NCI-H748 treated with DMSO at 0.1 percent for 48 hours (cell line): ENCODE results near the gene ZNF367.
A peak's percentile ranks its signal among the peaks of the same experiment; 100 is the strongest.
"Not testable (repeated sequence)": the region's sequence is repeated elsewhere in the genome, so short reads cannot be mapped to it uniquely, and the experiment has no call there.

ENCODE experiments used
- DNase-seq: peaks from one replicate; lab custom pipeline; 2025; lab: John Stamatoyannopoulos, UW

The ZNF367 gene

GRCh38 chr9:96360976-96361375, 57.2 kb downstream of the ZNF367 start:
- DNase-seq = no peak

DNA sequence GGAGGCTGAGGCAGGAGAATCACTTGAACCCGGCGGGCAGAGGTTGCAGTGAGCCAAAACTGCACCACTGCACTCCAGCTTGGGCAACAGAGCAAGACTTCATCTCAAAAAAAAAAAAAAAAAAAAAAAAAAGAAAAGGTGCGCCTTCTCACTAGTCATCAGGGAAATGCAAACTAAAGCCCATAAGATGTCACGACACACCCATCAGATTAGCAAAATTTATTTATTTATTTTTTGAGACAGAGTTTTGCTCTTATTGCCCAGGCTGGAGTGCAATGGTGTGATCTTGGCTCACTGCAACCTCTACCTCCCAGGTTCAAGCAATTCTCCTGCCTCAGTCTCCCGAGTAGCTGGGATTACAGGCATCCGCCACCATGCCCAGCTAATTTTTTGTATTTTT, 57.6 kb downstream of the ZNF367 start:
- not testable (repeated sequence) for DNase-seq

- DNase-seq = no peak
Measured at GRCh38 chr9:96350866-96351265, 67.3 kb downstream of the ZNF367 start.

DNA sequence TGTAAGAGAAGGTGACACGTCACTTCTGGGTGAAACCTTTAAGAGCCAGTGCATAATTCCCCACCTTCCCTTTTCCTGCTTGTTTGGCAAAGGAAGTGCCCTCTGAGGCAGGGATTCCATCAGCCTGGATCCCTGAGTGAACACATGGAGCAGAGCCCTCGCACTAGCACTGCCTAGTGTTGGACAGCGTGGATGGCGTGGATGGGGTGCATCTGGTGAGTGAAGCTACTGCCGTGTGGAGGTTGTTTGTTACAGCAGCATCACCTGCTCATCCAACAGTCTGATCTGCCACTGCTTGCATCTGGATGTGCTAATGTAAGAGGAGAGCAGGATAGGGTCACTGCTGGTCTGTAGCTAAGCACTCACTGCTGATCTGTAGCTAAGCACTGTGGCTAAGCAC, 69.9 kb downstream of the ZNF367 start:
- no peak for DNase-seq

DNA sequence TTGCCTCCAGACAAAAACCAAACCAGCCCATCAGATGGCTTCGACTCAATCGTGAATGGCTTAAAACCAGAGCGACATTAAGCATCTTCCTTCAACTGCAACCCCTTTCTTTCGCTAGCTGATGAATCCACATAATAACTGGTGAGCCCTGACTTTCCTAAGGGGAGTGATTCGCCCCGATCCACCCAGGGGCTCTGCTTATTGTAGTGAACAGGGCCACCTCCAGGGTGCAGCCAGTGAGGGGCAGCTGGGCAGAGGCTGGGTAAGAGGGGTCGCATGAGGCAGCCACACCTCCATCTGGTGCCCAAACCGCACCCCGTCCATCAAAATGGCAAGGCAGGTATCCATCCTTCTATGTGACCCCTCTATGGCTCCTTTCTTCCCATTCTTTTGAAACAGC, 72.6 kb downstream of the ZNF367 start:
- no peak for DNase-seq

GRCh38 chr9:96344458-96345180, 73.6 kb downstream of the ZNF367 start:
- DNase-seq = peak; percentile 64

GRCh38 chr9:96343515-96344360, 74.4 kb downstream of the ZNF367 start:
- DNase-seq = no peak

DNA sequence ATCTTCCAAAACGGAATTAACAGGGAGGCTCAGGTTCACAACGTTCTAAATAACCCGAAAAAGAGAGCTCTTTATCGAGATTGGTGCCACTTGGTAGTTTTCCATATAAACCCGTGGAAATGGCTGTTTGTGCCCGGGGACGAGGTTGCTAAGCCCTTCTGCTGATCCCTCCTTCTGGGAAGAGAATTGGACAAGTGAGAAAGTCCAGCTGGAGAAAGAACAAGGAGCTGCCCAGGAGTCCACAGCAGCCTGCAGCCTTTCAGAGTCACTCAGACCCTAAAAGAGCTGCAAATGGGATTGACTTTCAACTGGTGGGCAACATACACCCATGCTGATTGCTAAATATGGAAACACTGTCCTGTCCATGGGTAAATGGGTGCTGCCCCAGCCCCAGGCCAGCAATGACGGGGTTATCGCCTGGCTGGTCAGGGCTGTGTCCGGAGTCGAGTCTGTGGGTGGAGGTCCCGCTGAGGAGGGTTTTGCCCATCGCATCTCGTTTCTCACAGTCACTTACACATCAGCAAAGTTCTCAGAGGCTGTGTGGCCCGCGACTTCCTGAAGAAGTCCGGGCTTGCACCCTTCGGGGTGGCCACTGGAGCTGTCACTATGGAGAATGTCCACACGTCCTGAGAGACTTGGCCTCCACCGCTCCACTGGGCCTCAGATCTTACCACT, 75.5 kb downstream of the ZNF367 start:
- DNase-seq = no peak

- no peak for DNase-seq
Measured at GRCh38 chr9:96340707-96341106, 77.5 kb downstream of the ZNF367 start.

- no peak for DNase-seq
Measured at GRCh38 chr9:96338299-96338698, 79.9 kb downstream of the ZNF367 start.
